ENCODE results near the gene ARMC12. TPM values are rescaled to one million over a fixed set of nuclear protein-coding genes. Genes with fewer than 3 reads are reported as not detected.

Gene ARMC12
- polyA plus RNA-seq, 1 of the 3 experiments (the other 2 are of a cell fraction): 1.6 TPM

DNA sequence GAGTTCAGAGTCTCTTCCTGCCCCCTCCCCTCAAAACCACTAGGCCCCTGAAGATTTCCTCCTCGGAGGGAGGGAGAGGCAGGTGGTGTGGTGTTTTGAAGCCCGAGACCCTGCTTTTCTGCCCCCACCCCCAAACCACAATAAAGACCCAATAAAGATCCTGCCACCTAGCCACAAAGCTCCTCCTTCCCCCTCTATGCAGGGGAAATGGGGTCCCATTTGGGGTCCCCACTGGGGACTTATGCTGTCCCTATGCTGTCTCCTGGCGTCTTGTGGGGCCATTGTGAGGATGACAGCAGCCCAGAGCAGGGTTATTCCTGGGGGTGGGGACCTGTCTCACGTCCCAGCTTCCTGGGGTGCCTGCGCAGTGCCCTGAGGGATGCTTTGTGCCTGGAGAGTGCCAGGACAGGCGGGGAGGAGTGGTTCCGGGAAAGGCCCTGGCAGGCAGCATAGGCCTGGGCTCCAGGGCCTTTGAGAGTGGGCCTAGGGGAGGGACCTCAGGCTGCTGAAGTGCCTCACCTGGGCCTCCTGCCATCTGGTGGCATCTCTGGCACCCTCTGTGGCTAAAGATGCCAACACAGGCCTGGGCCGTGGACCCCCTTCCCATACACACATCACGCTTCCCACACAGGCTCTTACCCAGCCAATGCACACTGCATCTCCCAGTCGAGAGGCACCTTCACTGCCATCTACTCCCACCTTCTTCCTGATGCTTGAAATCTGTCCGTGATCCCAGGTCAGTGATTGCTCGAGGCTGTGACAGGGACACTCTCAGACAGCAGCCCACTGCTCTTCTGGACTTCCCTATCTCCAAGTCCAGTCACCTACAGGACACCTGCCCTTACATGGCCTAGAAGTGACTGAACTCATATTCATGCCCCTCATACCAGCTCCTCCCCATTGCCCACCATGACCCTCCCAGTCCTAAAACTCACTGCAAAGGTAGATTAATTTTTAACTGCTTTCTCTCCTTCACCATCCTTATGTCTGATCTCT lies 7.9 kb upstream of the ARMC12 start:
- no peaks in the 10 kb centered on the region for H3K9me2 ChIP-seq
- H3F3A ChIP-seq (replicated peaks; ENCODE audit: insufficient read depth): no peaks in the 10 kb centered on the region
- 0 out of 4 replicates have a peak overlapping the region, but pooled peaks of 1 of the 2 experiments have one; percentile 76 for H3K4me3 ChIP-seq (ENCODE audit: low read depth in 2 of 2, low read length in 1 of 2)
- POLR2A ChIA-PET: no interaction called here
- no peaks in the 10 kb centered on the region for H3K27me3 ChIP-seq (ENCODE audit: insufficient read depth)
- CTCF ChIA-PET: interaction anchor here (0.8 to 2.7 kb wide), 8 partner anchors 8 to 206 kb away, joined by 3 to 20 read pairs (median 4); partner anchors contain the start of gene ARMC12
- DNase-seq: peak; percentile 42
- 96% methylated on average over 8 of the region's 12 CpGs for WGBS (ENCODE audit: low lambda C conversion rate)
- no peaks in the 10 kb centered on the region for H3K79me2 ChIP-seq (ENCODE audit: insufficient read depth)
- no peaks in the 10 kb centered on the region for H4K20me1 ChIP-seq (ENCODE audit: insufficient read depth)
- no peak overlapping the region for H2AFZ ChIP-seq (ENCODE audit: low read depth)
- H3K4me1 ChIP-seq (ENCODE audit: control insufficient read depth in 1 of 2, insufficient read depth in 2 of 2, low read depth in 1 of 2, low read length in 1 of 2): peaks cover 5 to 44% of the 10 kb centered on the region in 2 experiments; a peak in 3 of 4 replicates
- H3K9ac ChIP-seq: no peak overlapping the region
- H3K9me3 ChIP-seq: no peaks in the 10 kb centered on the region
- peak overlapping the region in 1 of 2 experiments; percentile 98; a peak in 2 of 4 replicates for H3K27ac ChIP-seq (ENCODE audit: low read depth in 2 of 2, low read length in 1 of 2)
- H3K36me3 ChIP-seq (replicated peaks in 1 of 2; ENCODE audit: control insufficient read depth in 1 of 2, insufficient read depth in 2 of 2, low read length in 1 of 2): no peaks in the 10 kb centered on the region
- H3K4me2 ChIP-seq: no peak overlapping the region; the same call in 1 of the 2 replicates
- TF ChIP-seq ELF1 (IDR thresholded peaks at IDR 0.05) (no peak), RAD21 (IDR thresholded peaks at IDR 0.05; ENCODE audit: low read length) (no peak), RXRA (IDR thresholded peaks at IDR 0.05; ENCODE audit: borderline replicate concordance, low read depth) (no peak), PBX3 (IDR thresholded peaks at IDR 0.05) (no peak), TAF1 (IDR thresholded peaks at IDR 0.05; ENCODE audit: borderline replicate concordance, low read depth, low read length) (no peak), YY1 (IDR thresholded peaks at IDR 0.05; ENCODE audit: low read depth) (no peak), MEF2A (IDR thresholded peaks at IDR 0.05; ENCODE audit: borderline replicate concordance, low read depth) (no peak), JUND (IDR thresholded peaks at IDR 0.05) (no peak), MAX (IDR thresholded peaks at IDR 0.05; ENCODE audit: low read depth) (no peak)

DNA sequence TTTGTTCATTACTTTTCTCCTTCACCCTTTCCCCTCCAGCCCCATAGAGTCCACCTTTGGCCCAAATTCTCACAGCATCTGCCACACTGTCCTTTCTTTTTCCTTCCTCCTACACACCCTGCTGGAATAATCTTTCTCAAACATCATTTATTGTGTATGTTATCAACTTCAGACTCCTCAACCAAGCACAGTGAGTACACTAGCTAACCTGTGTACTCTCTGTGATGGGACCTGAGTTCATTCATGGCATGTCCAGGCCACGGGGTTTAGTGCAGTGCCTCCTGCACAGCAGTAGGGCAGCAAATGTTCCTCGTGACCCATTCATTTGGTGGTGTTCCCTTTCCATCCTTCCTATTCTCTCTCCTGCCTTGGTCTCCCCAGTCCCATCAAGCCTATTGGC lies 7.1 kb upstream of the ARMC12 start:
- Histone ChIP-seq H3K79me2 (ENCODE audit: insufficient read depth) (no peaks in the 10 kb centered on the region), H3K9ac (no peak overlapping the region), H3F3A (replicated peaks; ENCODE audit: insufficient read depth) (no peaks in the 10 kb centered on the region), H3K36me3 (replicated peaks in 1 of 2; ENCODE audit: control insufficient read depth in 1 of 2, insufficient read depth in 2 of 2, low read length in 1 of 2) (no peaks in the 10 kb centered on the region), H3K9me2 (no peaks in the 10 kb centered on the region), H2AFZ (ENCODE audit: low read depth) (no peak overlapping the region), H3K4me3 (ENCODE audit: low read depth in 2 of 2, low read length in 1 of 2) (no peak overlapping the region), H3K27me3 (ENCODE audit: insufficient read depth) (no peaks in the 10 kb centered on the region), H3K27ac (ENCODE audit: low read depth in 2 of 2, low read length in 1 of 2) (no peak overlapping the region), H3K9me3 (no peaks in the 10 kb centered on the region), H3K4me1 (ENCODE audit: control insufficient read depth in 1 of 2, insufficient read depth in 2 of 2, low read depth in 1 of 2, low read length in 1 of 2) (peaks cover 5 to 44% of the 10 kb centered on the region in 2 experiments; a peak in 3 of 4 replicates), H3K4me2 (no peak overlapping the region), H4K20me1 (ENCODE audit: insufficient read depth) (no peaks in the 10 kb centered on the region)
- ChIA-PET POLR2A (no interaction called here), CTCF (interaction anchor here (11.0 kb wide), 1 partner anchor 142 kb away, joined by 271 read pairs; no protein-coding TSS in a partner anchor)
- DNase-seq: no peak
- 72% methylated on average over 2 of the region's 2 CpGs for WGBS (ENCODE audit: low lambda C conversion rate)
- TF ChIP-seq PBX3 (IDR thresholded peaks at IDR 0.05) (no peak), FOSL2 (IDR thresholded peaks at IDR 0.05; ENCODE audit: borderline replicate concordance, low read depth) (no peak), MXI1 (IDR thresholded peaks at IDR 0.05; ENCODE audit: low read depth, low read length) (no peak), MAX (IDR thresholded peaks at IDR 0.05; ENCODE audit: low read depth) (no peak), NFIC (IDR thresholded peaks at IDR 0.05; ENCODE audit: borderline replicate concordance) (no peak), TAF1 (IDR thresholded peaks at IDR 0.05; ENCODE audit: borderline replicate concordance, low read depth, low read length) (no peak), FOXJ3 (CRISPR knock-in tag; IDR thresholded peaks at IDR 0.05) (no peak), RCOR1 (IDR thresholded peaks at IDR 0.05; ENCODE audit: low read length) (no peak), USF2 (IDR thresholded peaks at IDR 0.05; ENCODE audit: borderline replicate concordance, low read depth, low read length) (no peak), RFX5 (IDR thresholded peaks at IDR 0.05; ENCODE audit: low read length) (no peak), EZH2phosphoT487 (IDR thresholded peaks at IDR 0.05; ENCODE audit: borderline replicate concordance, low read depth) (no peak)
- TF ChIP-seq, protein P1, sequence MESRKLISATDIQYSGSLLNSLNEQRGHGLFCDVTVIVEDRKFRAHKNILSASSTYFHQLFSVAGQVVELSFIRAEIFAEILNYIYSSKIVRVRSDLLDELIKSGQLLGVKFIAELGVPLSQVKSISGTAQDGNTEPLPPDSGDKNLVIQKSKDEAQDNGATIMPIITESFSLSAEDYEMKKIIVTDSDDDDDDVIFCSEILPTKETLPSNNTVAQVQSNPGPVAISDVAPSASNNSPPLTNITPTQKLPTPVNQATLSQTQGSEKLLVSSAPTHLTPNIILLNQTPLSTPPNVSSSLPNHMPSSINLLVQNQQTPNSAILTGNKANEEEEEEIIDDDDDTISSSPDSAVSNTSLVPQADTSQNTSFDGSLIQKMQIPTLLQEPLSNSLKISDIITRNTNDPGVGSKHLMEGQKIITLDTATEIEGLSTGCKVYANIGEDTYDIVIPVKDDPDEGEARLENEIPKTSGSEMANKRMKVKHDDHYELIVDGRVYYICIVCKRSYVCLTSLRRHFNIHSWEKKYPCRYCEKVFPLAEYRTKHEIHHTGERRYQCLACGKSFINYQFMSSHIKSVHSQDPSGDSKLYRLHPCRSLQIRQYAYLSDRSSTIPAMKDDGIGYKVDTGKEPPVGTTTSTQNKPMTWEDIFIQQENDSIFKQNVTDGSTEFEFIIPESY (IDR thresholded peaks at IDR 0.05; ENCODE audit: borderline replicate concordance, low read depth): no peak
